ENCODE measurements around the gene EEFSEC.

EEFSEC gene

DNA sequence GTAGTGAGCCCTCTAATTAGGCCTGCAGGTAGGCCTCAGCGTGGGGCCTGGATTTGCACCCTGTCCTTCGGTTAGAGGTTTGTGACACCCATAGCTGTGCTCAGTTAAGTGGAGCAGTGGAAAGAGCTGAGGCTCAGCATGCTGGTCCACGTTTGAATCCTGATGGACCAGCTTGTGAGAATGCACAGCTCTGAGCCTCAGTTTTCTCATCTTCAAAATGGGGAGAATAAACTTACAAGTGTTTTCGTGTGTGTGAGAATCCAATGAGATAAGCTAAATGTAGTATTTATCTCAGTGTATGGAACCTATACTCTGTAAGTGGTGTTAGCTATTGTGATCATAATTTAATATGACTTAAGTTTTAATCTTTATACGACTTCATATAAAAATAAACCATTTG is 22.5 kb downstream of the EEFSEC start:
- H3K4me3 ChIP-seq (replicated peaks; ENCODE audit: insufficient read depth, low read length): no peak overlapping the region
- H3K27ac ChIP-seq (replicated peaks): no peak overlapping the region
- no peak for TF ChIP-seq REST (IDR thresholded peaks at IDR 0.05; ENCODE audit: insufficient replicate concordance, low read depth)
- no peak for TF ChIP-seq SPI1 (IDR thresholded peaks at IDR 0.05; ENCODE audit: borderline replicate concordance, low read depth)
- TF ChIP-seq POLR2AphosphoS5 (IDR thresholded peaks at IDR 0.05; ENCODE audit: low read depth): no peak
- H3K27me3 ChIP-seq (ENCODE audit: insufficient read depth, poor library complexity, severe bottlenecking): no peaks in the 10 kb centered on the region
- no peak for DNase-seq (ENCODE audit: low read depth in 1 of 2, low spot score in 1 of 2)

GRCh38 chr3:128176276-128176833 is 23.1 kb downstream of the EEFSEC start:
- no peak for DNase-seq (ENCODE audit: low read depth in 1 of 2, low spot score in 1 of 2)
- TF ChIP-seq REST (IDR thresholded peaks at IDR 0.05; ENCODE audit: insufficient replicate concordance, low read depth): no peak
- no peak for TF ChIP-seq POLR2AphosphoS5 (IDR thresholded peaks at IDR 0.05; ENCODE audit: low read depth)
- Histone ChIP-seq H3K27me3 (ENCODE audit: insufficient read depth, poor library complexity, severe bottlenecking) (no peaks in the 10 kb centered on the region), H3K4me3 (replicated peaks; ENCODE audit: insufficient read depth, low read length) (no peak overlapping the region), H3K27ac (replicated peaks) (no peak overlapping the region)

GRCh38 chr3:128177865-128178264 is 24.6 kb downstream of the EEFSEC start:
- Histone ChIP-seq H3K27ac (replicated peaks) (no peak overlapping the region), H3K4me3 (replicated peaks; ENCODE audit: insufficient read depth, low read length) (no peak overlapping the region; the same call in 1 of the 2 replicates), H3K27me3 (ENCODE audit: insufficient read depth, poor library complexity, severe bottlenecking) (no peaks in the 10 kb centered on the region)
- no peak for DNase-seq (ENCODE audit: low read depth in 1 of 2, low spot score in 1 of 2)
- TF ChIP-seq POLR2AphosphoS5 (IDR thresholded peaks at IDR 0.05; ENCODE audit: low read depth): no peak
- TF ChIP-seq REST (IDR thresholded peaks at IDR 0.05; ENCODE audit: insufficient replicate concordance, low read depth): no peak
- TF ChIP-seq, protein P1, sequence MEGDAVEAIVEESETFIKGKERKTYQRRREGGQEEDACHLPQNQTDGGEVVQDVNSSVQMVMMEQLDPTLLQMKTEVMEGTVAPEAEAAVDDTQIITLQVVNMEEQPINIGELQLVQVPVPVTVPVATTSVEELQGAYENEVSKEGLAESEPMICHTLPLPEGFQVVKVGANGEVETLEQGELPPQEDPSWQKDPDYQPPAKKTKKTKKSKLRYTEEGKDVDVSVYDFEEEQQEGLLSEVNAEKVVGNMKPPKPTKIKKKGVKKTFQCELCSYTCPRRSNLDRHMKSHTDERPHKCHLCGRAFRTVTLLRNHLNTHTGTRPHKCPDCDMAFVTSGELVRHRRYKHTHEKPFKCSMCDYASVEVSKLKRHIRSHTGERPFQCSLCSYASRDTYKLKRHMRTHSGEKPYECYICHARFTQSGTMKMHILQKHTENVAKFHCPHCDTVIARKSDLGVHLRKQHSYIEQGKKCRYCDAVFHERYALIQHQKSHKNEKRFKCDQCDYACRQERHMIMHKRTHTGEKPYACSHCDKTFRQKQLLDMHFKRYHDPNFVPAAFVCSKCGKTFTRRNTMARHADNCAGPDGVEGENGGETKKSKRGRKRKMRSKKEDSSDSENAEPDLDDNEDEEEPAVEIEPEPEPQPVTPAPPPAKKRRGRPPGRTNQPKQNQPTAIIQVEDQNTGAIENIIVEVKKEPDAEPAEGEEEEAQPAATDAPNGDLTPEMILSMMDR (IDR thresholded peaks at IDR 0.05; ENCODE audit: insufficient read depth, low read length): no peak
- no peak for TF ChIP-seq SPI1 (IDR thresholded peaks at IDR 0.05; ENCODE audit: borderline replicate concordance, low read depth)
- no peak for TF ChIP-seq GABPA (IDR thresholded peaks at IDR 0.05; ENCODE audit: low read depth)

DNA sequence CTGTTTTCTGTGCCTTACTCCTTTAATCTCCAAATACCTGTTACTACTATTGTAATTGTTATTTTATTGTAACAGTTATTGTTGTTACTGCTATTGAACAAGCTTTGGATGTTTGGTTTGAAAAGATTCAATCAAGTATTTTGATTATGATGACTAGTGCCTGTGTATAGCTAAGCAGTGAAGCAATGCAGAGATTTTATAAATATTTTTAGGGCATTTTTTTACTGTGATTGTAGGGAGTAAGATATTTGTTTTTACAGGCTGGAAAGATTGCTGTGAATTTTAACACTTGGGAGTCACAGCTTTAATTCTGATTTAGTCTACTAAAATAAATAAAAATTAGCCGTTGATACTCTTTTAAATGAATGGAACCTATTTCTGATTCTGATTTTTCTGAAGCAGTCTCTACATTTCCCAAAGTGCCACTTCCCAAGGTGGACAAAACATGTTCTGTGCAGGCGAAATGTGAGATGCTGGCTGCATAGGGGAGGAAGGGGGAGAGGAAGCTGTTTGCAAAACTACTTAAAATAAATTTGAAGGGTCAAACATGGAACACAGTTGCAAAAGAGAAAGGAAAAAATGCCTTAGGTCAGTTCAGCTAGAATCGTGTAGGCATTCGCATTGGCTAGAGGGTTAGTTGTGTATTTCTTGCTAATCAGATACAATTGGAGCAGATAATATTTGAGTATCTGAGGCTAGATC is 25.7 kb downstream of the EEFSEC start:
- no peak overlapping the region for H3K27ac ChIP-seq (replicated peaks)
- DNase-seq (ENCODE audit: low read depth in 1 of 2, low spot score in 1 of 2): no peak
- TF ChIP-seq SPI1 (IDR thresholded peaks at IDR 0.05; ENCODE audit: borderline replicate concordance, low read depth) (no peak), REST (IDR thresholded peaks at IDR 0.05; ENCODE audit: insufficient replicate concordance, low read depth) (no peak), GABPA (IDR thresholded peaks at IDR 0.05; ENCODE audit: low read depth) (no peak), POLR2AphosphoS5 (IDR thresholded peaks at IDR 0.05; ENCODE audit: low read depth) (no peak)
- TF ChIP-seq, protein P1 (IDR thresholded peaks at IDR 0.05; ENCODE audit: insufficient read depth, low read length): no peak
- H3K27me3 ChIP-seq (ENCODE audit: insufficient read depth, poor library complexity, severe bottlenecking): no peaks in the 10 kb centered on the region
- no peak overlapping the region for H3K4me3 ChIP-seq (replicated peaks; ENCODE audit: insufficient read depth, low read length)

Data from HL-60 (cell line).